Bronchial epithelial cell (primary cell): ENCODE results near the gene KLHL36. TPM values are rescaled to one million over a fixed set of nuclear protein-coding genes. Genes with fewer than 3 reads are reported as not detected.

Source experiments
- DNase-seq: peaks from one replicate; pipeline ENCODE4 v3.0.0-alpha.2; 2010; ENCODE audit warnings: low read depth
- FAIRE-seq: peaks from 2 replicates; lab custom pipeline; 2011; peaks lifted over from hg19 to GRCh38; lab: Jason Lieb, UNC
- H3K27me3 ChIP-seq: 2 replicates; pipeline ENCODE4 v1.5.1; 2011; ENCODE audit warnings: low read length; ENCODE audit not compliant: control insufficient read depth, insufficient read depth
- H3K36me3 ChIP-seq: 2 replicates; pipeline ENCODE4 v1.5.1; 2011; ENCODE audit warnings: low read length; ENCODE audit not compliant: control insufficient read depth, insufficient read depth
- H3K4me3 ChIP-seq: 2 replicates; pipeline ENCODE4 v1.5.1; 2011; ENCODE audit warnings: mild to moderate bottlenecking, low read depth, low read length, control low read depth
- total RNA-seq: library from RNA; depleted of rRNA; stranded (reverse); fragments of >200 nt; gene quantifications from 2 replicates; pipeline ENCODE4 v1.2.1, GENCODE V29; 2014
- TF ChIP-seq, protein P1 (sequence below): IDR thresholded peaks from 2 replicates; pipeline ENCODE4 v1.5.1; 2011; ENCODE audit warnings: mild to moderate bottlenecking, moderate library complexity, low read length, control low read depth, inconsistent platforms; ENCODE audit not compliant: insufficient read depth, severe bottlenecking

Gene KLHL36
- total RNA-seq, 1 donor from 2014 or later, result 78.7 TPM

GRCh38 chr16:84680843-84681629, 32.7 kb downstream of the KLHL36 start:
- H3K27me3 ChIP-seq, result peaks cover 6% of the 10 kb centered on the region
- TF ChIP-seq, protein P1, sequence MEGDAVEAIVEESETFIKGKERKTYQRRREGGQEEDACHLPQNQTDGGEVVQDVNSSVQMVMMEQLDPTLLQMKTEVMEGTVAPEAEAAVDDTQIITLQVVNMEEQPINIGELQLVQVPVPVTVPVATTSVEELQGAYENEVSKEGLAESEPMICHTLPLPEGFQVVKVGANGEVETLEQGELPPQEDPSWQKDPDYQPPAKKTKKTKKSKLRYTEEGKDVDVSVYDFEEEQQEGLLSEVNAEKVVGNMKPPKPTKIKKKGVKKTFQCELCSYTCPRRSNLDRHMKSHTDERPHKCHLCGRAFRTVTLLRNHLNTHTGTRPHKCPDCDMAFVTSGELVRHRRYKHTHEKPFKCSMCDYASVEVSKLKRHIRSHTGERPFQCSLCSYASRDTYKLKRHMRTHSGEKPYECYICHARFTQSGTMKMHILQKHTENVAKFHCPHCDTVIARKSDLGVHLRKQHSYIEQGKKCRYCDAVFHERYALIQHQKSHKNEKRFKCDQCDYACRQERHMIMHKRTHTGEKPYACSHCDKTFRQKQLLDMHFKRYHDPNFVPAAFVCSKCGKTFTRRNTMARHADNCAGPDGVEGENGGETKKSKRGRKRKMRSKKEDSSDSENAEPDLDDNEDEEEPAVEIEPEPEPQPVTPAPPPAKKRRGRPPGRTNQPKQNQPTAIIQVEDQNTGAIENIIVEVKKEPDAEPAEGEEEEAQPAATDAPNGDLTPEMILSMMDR, result no peak
- FAIRE-seq, result no peak
- DNase-seq, result no peak
- H3K4me3 ChIP-seq, result no peak overlapping the region
- H3K36me3 ChIP-seq, result no peaks in the 10 kb centered on the region

GRCh38 chr16:84683691-84684591, 35.6 kb downstream of the KLHL36 start:
- Histone ChIP-seq H3K36me3 (no peaks in the 10 kb centered on the region), H3K27me3 (no peaks in the 10 kb centered on the region), H3K4me3 (no peak overlapping the region)
- TF ChIP-seq, protein P1, result no peak
- FAIRE-seq, result no peak
- DNase-seq, result no peak

DNA sequence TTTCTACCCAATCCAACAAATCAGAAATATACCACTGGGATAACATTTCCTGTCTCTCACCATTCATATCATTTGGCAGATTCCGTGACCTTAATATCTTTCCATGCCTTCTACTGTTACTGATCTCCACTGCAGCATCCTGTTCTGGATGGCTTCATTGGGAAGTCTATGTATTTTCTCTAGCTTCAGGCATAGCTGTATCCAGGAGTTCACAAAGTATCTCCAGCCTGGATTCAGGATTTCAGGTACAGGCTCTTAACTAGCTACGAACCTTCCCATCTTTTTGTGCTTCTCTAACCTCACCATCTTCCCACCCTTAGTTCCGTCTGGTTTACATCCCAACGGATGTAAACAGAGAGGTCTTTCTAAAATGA, 36.3 kb downstream of the KLHL36 start:
- H3K36me3 ChIP-seq, result no peaks in the 10 kb centered on the region
- TF ChIP-seq, protein P1, result no peak
- no peak for DNase-seq
- FAIRE-seq, result no peak
- H3K27me3 ChIP-seq, result no peaks in the 10 kb centered on the region
- no peak overlapping the region for H3K4me3 ChIP-seq

DNA sequence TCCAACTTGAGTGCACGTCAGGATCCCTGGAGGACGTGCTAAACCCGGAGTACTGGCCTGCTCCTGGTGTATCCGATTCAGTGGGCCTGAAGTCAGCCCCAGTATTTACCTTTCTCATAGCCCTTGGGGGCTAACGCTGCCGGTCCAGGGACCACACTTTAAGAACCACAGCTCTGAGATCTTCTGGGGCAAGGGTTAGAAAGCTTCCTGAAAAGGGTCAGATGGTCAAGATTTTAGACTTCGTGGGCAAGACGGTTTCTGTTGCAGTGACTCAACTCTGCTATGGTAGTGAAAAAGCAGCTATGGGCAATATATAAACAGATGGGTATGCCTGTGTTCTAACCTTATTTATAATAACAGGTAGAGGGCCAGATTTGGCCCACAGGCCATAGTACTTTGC, 36.9 kb downstream of the KLHL36 start:
- Histone ChIP-seq H3K4me3 (no peak overlapping the region), H3K36me3 (no peaks in the 10 kb centered on the region), H3K27me3 (no peaks in the 10 kb centered on the region)
- TF ChIP-seq, protein P1, result no peak
- DNase-seq (no peak), FAIRE-seq (no peak)

DNA sequence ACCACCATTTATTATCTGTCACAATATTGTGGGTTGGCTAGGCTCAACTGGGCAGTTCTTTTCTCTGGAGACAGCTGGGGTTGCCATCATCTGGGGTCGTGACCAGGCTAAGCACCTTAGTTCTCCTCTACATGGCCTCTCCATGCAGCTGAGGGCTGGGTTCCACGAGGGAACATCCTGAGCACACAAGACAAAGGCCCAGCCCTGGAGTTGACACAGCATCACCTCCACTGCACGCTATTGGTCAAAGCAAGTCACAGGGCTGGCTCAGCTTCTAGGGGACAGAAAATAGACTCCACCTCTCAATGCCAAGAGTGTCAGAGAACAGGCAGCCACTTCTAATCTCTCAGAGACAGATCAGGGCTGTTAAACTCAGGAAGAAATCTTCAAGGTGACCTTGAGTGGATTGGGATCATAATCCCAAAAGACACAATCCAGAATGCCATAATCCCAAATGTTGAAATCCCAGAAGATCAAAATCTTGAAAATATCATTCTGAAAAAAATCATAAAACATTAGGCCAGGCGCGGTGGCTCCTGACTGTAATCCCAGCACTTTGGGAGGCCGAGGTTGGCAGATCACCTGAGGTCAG, 38.5 kb downstream of the KLHL36 start:
- no peak overlapping the region for H3K4me3 ChIP-seq
- no peak for FAIRE-seq
- no peaks in the 10 kb centered on the region for H3K36me3 ChIP-seq
- no peaks in the 10 kb centered on the region for H3K27me3 ChIP-seq
- TF ChIP-seq, protein P1, result no peak
- no peak for DNase-seq
